SIG-M5 treated with dmso at 0.1 percent for 504 hours (cell line): ENCODE measurements around the gene ALKBH6.
"Not testable (repeated sequence)": the region's sequence is repeated elsewhere in the genome, so short reads cannot be mapped to it uniquely, and the experiment has no call there.

Experiments used
- DNase-seq: peaks from one replicate; lab custom pipeline; 2025; ENCODE audit not compliant: unreplicated experiment; lab: John Stamatoyannopoulos, UW

The ALKBH6 gene

DNA sequence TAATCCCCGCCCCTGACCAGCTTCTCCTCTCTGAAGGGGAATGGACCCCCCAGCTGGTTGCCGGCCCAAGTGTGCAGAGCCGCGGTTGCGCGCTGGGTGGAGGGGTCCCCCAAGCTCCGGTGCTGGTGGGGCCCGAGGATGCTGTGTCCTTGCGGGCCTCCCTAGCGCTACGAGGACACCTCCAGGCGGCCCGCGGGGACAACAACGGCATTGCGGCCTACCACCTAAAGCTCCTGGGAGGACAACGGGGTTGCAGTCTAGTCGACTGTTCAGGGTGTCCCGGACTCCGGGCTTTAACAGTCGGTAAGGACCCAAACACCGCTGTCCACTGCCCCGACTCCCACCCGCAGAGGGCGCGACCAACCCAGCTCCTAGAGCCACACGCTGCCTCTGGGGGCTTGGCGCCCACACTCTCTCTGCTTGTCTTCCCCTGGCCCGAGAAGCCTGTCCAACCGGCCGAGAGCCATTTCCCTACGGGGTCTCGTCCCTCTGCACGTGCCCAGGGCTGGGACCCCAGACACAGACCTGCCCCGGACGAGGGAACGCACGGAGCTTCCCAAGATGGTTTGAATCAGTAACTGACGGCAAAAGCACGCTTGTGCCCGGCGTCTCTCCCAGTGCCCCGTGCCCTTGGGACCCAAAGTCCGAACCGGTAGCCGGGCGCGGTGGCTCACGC lies 20.0 kb downstream of the ALKBH6 start:
- no peak for DNase-seq

DNA sequence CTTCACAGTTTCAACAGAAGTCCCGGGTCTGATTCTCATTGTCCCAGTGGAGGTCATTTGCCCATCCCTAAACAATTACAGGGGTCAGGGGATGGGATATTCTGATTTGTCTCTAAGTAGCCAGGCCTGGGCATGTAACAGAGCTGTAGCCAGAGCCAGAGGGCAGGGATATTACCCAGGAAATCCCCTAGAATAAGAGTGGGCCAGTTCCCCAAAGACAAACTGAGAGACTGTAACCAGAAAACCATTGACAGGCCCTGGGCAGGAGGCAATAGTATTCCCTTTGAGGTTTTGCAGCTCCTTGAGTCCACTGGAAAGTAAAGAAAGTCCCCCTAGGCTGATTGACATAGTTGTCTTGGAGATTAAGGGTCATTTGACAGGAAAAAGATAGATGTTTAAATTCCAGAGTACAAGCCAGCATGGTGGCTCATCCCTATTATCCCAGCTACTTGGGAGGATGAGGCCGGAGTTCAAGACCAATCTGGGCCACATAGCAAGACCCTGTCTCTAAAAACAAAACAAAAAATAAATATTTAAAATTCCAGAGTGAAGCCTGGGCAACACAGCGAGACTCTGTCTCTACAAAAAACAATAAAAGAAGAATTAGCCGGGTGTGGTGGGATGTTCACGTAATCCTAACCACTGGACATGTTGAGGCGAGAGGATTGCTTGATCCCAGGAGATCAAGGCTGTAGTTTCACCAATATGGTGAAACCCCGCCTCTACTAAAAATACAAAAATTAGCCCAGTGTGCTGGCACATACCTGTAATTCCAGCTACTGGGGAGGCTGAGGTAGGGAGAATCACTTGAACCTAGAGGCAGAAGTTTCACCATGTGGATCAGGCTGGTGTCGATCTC lies 20.9 kb downstream of the ALKBH6 start:
- no peak for DNase-seq

DNA sequence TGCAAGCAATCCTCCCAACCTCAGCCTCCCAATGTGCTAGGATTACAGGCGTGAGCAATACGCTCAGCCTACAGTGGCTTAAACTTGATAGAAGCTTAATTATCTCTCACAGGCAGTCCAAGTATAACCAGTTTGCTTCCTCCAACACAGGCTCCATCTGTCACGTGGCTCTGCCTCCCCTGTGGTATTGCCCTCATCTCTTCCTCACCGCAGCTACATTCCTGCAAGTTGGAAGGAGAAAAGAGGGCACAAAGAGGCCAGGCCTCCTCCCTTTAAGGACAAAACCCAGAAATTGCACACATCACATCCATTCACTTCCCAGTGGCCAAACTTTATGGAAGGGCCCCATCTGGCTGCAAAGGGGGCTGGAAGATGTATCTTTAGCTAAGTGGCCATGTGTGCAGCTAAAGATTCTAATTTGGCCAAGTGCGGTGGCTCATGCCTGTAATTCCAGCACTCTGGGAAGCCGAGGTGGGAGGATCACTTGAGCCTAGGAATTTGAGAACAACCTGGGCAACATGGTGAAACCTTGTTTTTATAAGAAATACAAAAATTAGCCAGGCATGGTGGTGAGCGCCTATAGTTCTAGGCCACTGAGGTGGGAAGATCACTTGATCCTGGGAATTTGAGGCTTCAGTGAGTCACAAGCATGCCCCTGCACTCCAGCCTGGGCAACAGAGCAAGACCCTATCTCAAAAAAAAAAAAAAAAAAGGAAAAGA lies 22.1 kb downstream of the ALKBH6 start:
- DNase-seq, result no peak

DNA sequence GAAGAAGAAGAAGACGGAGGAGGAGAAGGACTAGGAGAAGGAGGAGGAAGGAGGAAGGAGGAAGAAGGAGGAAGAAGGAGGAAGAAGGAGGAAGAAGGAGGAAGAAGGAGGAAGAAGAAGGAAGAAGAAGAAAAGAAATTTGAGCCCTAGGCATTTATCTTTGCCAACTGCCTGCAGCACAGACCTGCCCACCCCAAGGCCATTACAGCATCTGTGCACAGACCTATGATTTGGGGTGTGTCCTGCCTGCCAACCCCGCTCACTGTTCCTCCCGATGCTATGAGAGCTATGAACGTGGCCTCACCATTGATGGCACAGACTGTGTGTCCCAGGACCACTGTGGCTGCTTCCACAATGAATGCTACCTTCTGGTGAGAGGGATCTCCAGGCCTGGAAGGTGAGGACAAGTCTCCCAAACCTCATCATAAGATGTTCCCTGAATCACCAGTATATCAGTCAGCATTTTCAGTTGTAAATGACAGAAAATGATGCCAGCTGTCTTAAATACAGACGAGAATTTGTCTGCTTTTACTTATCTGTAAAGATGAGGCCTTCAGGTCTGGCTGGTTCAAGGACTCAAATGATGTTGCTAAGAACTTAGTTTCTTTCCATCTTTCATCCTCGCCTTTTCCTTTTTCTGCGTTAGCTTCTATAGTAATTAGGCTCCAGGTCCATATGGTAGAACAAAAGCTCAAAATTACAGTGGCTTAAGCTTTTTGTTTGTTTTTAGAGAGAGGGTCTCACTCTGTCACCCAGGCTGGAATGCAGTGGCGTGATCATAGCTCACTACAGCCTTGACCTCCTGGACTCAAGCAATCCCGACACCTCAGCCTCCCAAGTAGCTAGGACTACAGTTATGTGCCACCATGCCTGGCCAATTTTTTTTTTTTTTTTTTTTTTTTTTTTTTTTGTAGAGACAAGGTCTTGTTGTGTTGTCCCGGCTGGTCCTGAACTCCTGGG lies 23.0 kb downstream of the ALKBH6 start:
- no peak for DNase-seq

DNA sequence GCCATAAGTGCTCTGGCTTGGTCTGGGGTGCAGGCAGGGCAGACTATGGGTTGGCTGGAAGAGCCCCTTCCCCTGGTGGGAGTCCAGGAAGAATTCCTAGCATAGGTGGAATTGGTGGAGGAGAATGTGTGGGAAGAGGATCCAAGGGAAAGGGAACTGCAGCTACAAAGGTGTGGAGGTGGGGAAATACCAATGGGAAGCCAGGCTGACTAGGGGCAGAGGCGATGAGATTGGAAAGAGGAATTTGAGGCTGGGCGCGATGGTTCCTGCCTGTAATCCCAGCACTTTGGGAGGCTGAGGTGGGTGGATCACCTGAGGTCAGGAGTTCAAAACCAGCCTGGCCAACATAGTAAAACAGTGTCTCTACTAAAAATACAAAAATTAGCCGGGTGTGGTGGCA lies 23.9 kb downstream of the ALKBH6 start:
- no peak for DNase-seq

DNA sequence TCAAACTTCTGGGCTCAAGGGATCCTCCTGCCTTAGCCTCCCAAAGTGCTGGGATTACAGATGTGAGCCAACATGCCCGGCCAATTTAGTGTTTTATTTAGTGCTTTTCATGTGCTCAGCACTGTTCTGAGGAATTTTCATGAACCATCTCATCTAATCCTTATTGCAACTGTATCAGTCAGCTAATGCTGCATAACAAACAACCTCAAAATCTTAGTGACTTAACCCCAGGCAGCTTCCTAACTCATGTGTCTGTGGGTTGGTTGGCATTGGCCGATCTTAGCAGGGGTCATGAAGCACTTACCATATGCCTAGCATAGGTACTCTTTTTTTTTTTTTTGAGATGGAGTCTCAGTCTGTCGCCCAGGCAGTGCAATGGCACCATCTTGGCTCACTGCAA lies 25.2 kb downstream of the ALKBH6 start:
- no peak for DNase-seq

DNA sequence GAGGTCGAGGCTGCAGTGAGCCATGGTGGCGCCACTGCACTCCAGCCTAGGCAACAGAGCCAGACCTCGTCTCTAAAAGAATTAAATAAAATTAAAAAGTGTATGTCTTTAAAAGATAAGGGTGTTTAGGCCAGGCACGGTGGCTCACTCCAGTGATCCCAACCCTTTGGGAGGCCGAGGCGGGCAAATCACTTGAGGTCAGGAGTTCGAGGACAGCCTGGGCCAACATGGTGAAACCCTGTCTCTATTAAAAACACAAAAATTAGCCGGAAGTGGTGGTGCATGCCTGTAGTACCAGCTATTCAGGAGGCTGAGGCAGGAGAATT lies 26.5 kb downstream of the ALKBH6 start:
- DNase-seq, result no peak

DNA sequence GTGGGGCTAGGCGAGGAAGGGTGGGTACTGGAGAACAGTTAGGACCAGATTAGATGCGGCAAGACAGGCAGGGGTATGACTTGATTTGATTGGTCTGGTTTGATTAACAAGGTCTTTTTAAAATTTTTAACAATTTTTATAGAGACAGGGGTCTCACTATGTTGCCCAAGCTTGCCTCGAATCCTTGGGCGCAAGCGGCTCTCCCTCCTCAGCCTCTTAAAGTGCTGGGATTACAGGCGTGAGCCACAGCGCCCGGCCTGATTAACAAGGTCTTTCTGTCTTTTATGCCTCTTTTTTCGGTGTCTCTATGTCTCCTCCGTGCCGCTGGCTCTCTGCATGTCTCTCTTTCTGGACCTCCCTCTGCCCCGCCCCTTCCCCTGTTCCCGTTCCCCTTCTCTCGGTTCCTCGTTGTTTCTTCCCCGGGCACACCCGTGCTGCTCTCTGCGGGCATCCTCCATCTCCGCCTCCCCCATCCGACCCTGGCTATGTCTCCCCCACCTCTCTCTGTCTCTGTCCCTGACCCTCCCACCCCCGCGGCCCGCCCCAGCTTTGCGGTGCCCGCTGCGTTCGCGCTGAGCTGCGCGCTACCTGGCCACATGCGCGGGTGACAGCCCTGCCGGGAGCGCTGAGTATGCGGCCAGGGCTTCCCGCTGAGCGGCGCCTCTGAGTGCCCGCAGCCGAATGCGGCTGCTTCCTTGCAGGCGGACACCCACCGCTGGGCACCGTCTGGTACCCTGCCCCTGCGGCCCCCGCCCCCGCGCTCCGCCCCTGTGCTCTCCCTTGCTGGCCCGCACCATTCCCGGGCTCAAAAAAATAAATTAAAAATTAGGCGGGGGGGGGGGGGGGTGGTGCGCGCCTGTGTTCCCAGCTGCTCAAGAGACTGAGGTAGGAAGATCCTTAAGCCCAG lies 27.1 kb downstream of the ALKBH6 start:
- DNase-seq, result peak; percentile 76

DNA sequence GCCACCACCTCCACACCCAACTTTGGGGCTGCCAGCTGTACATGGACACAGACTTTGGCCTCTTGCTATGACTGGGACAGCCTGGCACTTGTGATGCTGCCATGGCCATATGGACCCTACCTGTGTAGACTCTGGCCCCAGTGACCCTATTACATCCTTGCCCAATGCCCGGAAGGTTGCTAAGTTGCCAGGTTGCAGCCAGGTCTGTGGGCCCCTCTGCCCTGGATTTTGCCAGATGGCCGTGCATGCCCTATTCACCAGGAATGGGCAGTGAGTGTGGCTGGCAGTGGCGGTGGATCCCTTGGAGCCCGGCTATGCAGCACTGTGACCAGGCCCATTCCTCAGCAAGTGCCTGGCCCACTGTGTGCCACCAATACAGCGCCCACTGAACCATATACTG lies 27.9 kb downstream of the ALKBH6 start:
- DNase-seq, result no peak

DNA sequence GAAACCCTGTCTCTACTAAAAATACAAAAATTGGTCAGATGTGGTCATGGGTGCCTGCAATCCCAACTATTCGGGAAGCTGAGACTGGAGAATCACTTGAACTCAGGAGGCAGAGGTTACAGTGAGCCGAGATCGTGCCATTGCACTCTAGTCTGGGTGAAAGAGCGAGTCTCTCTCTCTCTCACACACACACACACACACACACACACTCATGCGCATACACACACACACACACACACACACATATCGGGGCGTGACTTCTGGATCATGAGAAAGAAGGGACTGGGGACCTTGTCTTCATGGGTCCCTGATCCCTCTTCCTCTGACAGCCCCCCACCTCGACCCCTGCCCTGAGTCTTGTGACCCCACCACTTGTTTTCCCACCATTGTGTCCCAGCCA lies 30.8 kb downstream of the ALKBH6 start:
- no peak for DNase-seq

DNA sequence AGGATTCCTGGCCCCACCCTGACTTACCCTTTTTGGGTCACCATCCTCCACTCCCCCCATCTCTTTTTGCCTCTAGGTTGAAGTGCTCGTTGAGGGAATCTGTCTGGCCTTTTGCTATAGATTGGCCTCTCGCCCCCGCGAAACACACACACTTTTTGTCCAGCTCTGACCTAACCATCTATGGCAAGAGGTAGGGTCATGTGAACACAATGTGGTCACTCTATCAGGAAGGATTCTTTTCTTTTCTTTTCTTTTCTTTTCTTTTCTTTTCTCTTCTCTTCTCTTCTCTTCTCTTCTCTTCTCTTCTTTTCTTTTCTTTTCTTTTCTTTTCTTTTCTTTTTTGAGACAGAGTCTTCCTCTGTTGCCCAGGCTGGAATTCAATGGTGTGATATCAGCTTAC lies 33.0 kb downstream of the ALKBH6 start:
- not testable (repeated sequence) for DNase-seq

DNA sequence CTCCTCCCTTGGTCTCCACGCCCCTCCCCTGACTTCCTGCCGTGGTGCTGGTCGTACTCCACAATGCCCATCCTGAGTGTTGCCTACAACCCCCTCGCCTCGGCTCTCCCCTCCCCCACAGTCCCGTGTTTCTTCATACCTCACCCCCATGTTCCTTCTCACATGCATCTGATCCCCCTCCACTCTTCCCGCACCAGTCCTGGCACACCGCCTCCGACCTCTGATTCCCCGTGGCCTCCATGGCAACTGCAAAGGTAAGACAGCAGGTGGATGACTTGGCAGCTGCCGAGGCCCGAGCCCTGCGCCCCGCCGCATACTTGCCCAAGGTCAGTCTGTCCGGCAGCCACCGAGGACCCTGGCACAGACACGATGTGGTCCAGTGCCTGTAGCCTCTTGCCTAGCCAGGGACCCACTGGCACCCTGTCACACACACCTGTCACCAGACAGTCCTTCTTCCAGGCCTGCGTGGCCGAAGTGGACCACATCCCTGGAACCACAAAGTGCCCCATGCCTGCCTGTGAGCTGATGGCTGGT lies 35.1 kb downstream of the ALKBH6 start:
- no peak for DNase-seq

DNA sequence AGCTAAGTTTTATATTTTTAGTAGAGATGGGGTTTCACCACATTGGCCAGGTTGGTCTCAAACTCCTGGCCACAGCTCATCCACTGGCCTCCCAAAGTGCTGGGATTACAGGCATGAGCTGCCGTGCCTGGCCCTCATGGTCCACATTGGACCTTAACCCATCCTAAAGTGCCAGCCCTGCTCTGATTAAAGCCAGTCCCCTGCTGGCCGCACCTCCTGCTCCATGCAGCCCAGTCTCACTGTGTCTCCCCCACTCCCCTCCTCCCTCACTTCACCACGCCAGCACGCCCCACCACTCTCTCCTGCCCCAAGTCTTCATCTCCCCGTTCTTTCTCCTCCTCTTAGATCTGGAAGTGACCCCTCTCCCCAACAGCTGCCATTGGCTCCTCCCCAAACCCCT lies 35.7 kb downstream of the ALKBH6 start:
- no peak for DNase-seq

DNA sequence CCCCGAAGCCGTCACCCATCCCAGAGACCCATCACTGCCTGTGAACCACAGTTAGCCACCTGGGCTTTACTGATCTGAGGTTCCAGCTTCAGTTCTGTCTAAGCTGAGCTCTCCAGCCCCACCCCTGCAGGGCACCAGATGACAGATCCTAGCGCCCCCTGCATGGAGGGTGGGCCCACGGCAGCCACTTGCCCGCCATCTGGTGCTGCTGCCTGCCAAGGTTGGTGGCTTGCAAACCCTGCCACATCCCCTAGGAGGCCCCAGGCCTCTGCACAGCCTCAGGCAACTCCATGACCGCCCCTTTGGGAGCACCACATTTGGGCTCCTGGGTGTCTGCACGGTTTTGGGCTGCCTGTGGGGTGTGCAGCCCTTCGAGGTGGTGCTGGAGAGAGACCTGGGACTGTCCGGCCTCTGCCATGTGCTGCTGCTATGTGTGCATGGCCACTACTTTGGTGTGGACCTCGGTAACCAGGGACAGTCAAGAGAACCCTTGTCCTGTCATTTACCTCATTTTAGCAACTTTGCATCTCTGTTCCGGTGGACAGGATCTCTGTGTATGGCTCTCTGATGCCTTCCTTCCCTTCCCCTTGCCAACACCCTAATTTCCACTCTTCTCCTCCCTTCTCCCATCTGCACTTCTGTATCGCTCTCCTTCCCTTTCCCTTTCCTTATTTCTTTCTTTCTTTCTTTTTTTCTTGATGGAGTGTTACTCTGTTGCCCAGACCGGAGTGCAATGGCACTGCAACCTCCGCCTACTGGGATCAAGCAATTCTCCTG lies 36.4 kb downstream of the ALKBH6 start:
- peak; percentile 23 for DNase-seq

DNA sequence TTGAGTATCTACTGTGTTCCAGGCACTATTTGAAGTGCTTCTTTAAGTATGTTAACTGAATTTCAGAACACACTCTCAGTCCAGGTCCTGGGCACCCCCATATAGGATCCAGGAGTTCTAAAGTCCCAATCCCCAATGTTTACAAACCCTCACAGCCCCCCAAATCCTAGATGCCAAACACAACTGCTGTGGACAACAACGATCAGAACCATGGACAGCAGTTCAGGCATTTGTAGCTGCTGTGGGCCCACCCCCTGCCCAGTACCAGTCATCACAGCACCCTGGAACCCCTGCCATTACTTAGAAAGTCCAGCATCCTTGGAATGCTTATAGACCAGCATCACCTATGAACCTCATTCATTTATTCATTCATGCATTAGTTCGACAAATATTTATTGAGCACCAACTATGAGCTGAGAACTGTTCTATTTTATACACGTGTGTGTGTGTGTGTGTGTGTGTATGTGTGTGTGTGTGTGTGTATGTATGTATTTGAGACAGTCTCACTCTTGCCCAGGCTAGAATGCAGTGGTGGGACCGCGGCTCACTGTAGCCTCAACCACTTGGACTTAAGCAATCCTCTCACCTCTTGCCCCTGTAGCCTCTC lies 38.3 kb downstream of the ALKBH6 start:
- no peak for DNase-seq

DNA sequence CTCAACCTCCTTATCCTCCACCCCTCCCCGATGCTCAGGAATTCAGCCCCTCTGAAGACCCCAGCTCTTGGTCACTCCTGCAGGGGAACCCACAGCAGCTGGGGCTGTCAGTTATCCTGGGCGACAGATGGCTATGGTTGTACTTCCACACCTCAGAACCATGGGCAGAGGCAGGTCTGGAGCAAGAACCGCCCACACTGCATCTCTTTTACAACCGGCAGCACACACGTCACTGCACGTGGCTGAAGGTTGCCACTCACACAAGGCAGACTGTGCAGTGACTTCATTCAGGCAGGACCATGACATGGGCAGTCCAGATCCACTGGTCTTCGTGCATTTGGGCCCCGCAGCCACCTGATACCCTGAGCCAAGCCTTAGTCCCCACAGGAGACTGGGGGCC lies 40.5 kb downstream of the ALKBH6 start:
- no peak for DNase-seq

DNA sequence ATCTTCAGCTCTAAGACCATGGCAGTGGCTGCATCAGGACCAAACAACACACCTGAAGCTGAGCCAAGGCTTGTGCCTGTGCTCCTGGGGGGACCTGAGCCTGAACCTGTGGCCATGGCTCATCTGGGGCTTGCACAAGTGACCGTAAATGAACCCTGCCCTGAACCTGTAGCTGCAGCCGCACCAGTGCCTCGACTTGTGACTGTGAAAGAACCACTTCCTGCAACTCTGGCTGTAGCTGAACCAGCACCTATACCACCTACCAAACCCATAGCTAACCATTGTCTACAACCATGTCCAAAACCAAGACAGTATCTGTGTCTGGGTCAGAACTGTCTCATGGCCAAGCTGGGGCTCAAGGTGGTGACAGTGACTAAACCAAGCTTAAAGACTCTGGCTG lies 47.2 kb downstream of the ALKBH6 start:
- DNase-seq, result no peak

DNA sequence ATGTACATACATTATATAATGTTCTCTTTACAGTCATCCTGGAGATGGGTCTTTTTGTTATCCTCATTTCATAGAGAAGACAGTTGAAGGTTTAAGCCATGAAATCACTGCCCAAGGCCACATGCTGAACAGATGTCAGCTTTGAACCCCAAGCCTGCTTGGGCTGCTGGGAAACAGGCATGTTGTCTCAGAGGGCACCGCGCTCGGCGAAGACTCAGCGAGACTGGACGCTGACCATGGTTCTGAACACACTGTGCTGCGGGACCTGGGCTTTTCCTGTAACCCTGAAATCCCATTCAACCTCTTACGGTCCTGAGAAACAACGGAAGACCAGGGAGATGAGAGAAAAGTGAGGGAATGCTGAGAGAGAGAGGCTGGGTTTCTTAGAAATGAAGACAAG lies 50.5 kb downstream of the ALKBH6 start:
- peak; percentile 23 for DNase-seq
